HepG2 (cell line): ENCODE results near the gene LITAF. TPM values are rescaled to one million over a fixed set of nuclear protein-coding genes. Genes with fewer than 3 reads are reported as not detected.

ENCODE experiments used
- ARNT ChIP-seq: fragments of 450-650 bp; IDR thresholded peaks from 2 replicates; pipeline ENCODE4 v1.6.1; 2017
- BHLHE40 ChIP-seq: IDR thresholded peaks from 2 replicates; pipeline ENCODE4 v1.6.1; 2011; ENCODE audit warnings: low read length, improper control_type of control experiment
- BRF2 ChIP-seq: sonication (generic); formaldehyde crosslinking; IDR thresholded peaks from 2 replicates; pipeline ENCODE4 v1.8.1; 2022; ENCODE audit warnings: mild to moderate bottlenecking, missing genetic modification reagents
- HCFC1 ChIP-seq: fragments of 150-350 bp; IDR thresholded peaks from 2 replicates; pipeline ENCODE4 v1.6.1; 2014; ENCODE audit warnings: low read depth, low read length
- HNF1B ChIP-seq: sonication (generic); formaldehyde crosslinking; IDR thresholded peaks from 2 replicates; pipeline ENCODE4 v1.5.1; 2020; ENCODE audit warnings: mild to moderate bottlenecking, moderate library complexity, missing genetic modification reagents
- HOXA9 ChIP-seq: sonication (generic); formaldehyde crosslinking; IDR thresholded peaks from 2 replicates; pipeline ENCODE4 v1.8.1; 2022; ENCODE audit warnings: missing genetic modification reagents, mild to moderate bottlenecking, moderate library complexity, borderline replicate concordance
- ISX ChIP-seq: sonication (generic); formaldehyde crosslinking; conservative IDR thresholded peaks from 2 replicates; pipeline ENCODE4 v1.5.0; 2020; ENCODE audit warnings: missing genetic modification reagents
- KAT8 ChIP-seq: IDR thresholded peaks from 2 replicates; pipeline ENCODE4 v1.6.1; 2016; ENCODE audit warnings: missing genetic modification reagents, missing compliant biosample characterization
- NCOA1 ChIP-seq: sonication (generic); formaldehyde crosslinking; IDR thresholded peaks from 2 replicates; pipeline ENCODE4 v1.9.0; 2021; ENCODE audit warnings: missing genetic modification reagents
- NCOA5 ChIP-seq: sonication (generic); formaldehyde crosslinking; IDR thresholded peaks from 2 replicates; pipeline ENCODE4 v1.4.0; 2020; ENCODE audit warnings: missing genetic modification reagents
- REST ChIP-seq, 2 experiments: IDR thresholded peaks; 2 replicates each; pipeline ENCODE4 v1.6.1; 2011 to 2012; ENCODE audit warnings: low read length in 2 of 2, borderline replicate concordance in 1 of 2, low read depth in 1 of 2, mild to moderate bottlenecking in 1 of 2, moderate library complexity in 1 of 2
- THRA ChIP-seq: sonication (generic); formaldehyde crosslinking; IDR thresholded peaks from 2 replicates; pipeline ENCODE4 v1.4.0; 2020; ENCODE audit warnings: missing genetic modification reagents, borderline replicate concordance
- ZBTB7B ChIP-seq: sonication (generic); formaldehyde crosslinking; IDR thresholded peaks from 2 replicates; pipeline ENCODE4 v1.4.0; 2020; ENCODE audit warnings: missing genetic modification reagents
- ZFY ChIP-seq: sonication (generic); formaldehyde crosslinking; IDR thresholded peaks from 2 replicates; pipeline ENCODE4 v1.4.0; 2020; ENCODE audit warnings: missing genetic modification reagents
- ZNF3 ChIP-seq: IDR thresholded peaks from 2 replicates; pipeline ENCODE4 v1.7.0; 2017; ENCODE audit warnings: inconsistent platforms
- ZNF558 ChIP-seq: sonication (generic); formaldehyde crosslinking; IDR thresholded peaks from 2 replicates; pipeline ENCODE4 v1.9.0; 2022; ENCODE audit warnings: mild to moderate bottlenecking, missing genetic modification reagents, borderline replicate concordance
- ZNF574 ChIP-seq: sonication (generic); formaldehyde crosslinking; IDR thresholded peaks from 2 replicates; pipeline ENCODE4 v1.4.0; 2020; ENCODE audit warnings: missing genetic modification reagents
- ZNF747 ChIP-seq: sonication (generic); formaldehyde crosslinking; IDR thresholded peaks from 2 replicates; pipeline ENCODE4 v1.8.1; 2023; ENCODE audit warnings: missing genetic modification reagents, mild to moderate bottlenecking, borderline replicate concordance
- ZNF816 ChIP-seq: sonication (generic); formaldehyde crosslinking; IDR thresholded peaks from 2 replicates; pipeline ENCODE4 v1.8.0; 2022; ENCODE audit warnings: missing genetic modification reagents, mild to moderate bottlenecking, borderline replicate concordance
- polyA plus RNA-seq, 8 experiments: library from polyadenylated mRNA; depleted of rRNA in 3 of 8; stranded (reverse) in 7 of 8; unstranded in 1 of 8; fragments of >200 nt; fragmentation: Illumina TruSeq in 4 of 8; extraction: Trizol in 4 of 8; gene quantifications; 2 replicates each; pipeline versions ENCODE4 v1.2.1 to v1.2.3, GENCODE V29; 2011 to 2016; ENCODE audit warnings: low read depth in 4 of 8, missing spikeins in 1 of 8, mixed read lengths in 1 of 8; ENCODE audit not compliant: insufficient read depth in 1 of 8
- total RNA-seq, 5 experiments: library from RNA; depleted of rRNA; stranded (reverse); fragments of >200 nt; fragmentation: Illumina TruSeq; extraction: Trizol; gene quantifications; 2 replicates each; pipeline ENCODE4 v1.2.3, GENCODE V29; 2016; ENCODE audit warnings: low read depth in 1 of 5

LITAF gene
- total and polyA plus RNA-seq, 2 of the 13 experiments (the other 11 are each of a cell fraction or from before 2014, with no cell fraction given), result 80.1 to 141 TPM

GRCh38 chr16:11586378-11586855, 302 bp downstream of the LITAF start (continued):
- no peak for TF ChIP-seq ARNT
- no peak for TF ChIP-seq ZNF3 (CRISPR knock-in tag)
- TF ChIP-seq HNF1B, result no peak
- TF ChIP-seq BRF2, result no peak
- no peak for TF ChIP-seq ZBTB7B (CRISPR knock-in tag)
- no peak for TF ChIP-seq ZNF816
- 0 out of 2 replicates have a peak, but pooled peaks have one; percentile 26 for TF ChIP-seq HOXA9
- TF ChIP-seq NCOA1 (CRISPR knock-in tag), result no peak
- TF ChIP-seq REST (IDR thresholded peaks at IDR 0.05; ENCODE audit: borderline replicate concordance in 1 of 2, low read depth in 1 of 2, low read length in 2 of 2), result no peak
- TF ChIP-seq ZNF574 (CRISPR knock-in tag), result no peak
- TF ChIP-seq HCFC1, result no peak
- no peak for TF ChIP-seq ISX (CRISPR knock-in tag)
- TF ChIP-seq KAT8, result no peak
- TF ChIP-seq ZNF747 (CRISPR knock-in tag), result peak; percentile 14; the same call in 1 of the 2 replicates
- no peak for TF ChIP-seq NCOA5 (CRISPR knock-in tag)
- no peak for TF ChIP-seq THRA (CRISPR knock-in tag)
- TF ChIP-seq BHLHE40, result no peak
- no peak for TF ChIP-seq ZFY
- TF ChIP-seq ZNF558, result peak; percentile 9; the same call in 1 of the 2 replicates
